Measurements from ENCODE around the gene TMEM170A. TPM values are rescaled to one million over a fixed set of nuclear protein-coding genes. Genes with fewer than 3 reads are reported as not detected.
"Not testable (repeated sequence)": the region's sequence is repeated elsewhere in the genome, so short reads cannot be mapped to it uniquely, and the experiment has no call there.

Gene TMEM170A
- total RNA-seq, 4 donors from 2014 or later: 7.9 to 9.8 (median 8.6) TPM

DNA sequence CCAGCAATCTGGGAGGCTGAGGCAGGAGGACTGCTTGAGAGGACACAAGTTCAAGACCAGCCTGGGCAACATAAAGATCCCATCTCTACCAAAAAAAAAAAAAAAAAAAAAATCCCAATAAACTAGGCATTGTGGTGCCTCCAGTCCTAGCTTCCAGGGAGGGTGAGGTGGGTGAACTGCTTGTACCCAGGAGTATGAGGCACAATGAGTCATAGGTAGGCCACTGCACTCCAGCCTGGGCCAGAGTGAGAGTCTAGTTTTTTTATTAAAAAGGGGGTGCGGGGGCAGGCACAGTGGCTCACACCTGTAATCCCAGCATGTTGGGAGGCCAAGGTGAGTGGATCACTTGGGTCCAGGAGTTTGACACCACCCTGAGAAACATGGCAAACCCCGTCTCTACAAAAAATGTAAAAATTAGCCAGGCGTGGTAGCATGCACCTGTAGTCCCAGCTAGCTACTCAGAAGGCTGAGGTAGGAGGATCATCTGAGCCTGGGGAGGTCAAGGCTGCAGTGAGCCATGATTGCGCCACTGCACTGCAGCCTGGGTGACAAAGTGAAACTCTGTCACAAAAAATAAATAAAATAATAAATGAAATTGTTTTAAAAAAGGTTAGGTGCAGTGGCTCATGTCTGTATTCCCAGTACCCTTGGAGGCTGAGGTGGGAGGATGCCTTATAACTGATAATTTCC, 38.6 kb upstream of the TMEM170A start:
- intact Hi-C loops (cut with DNase I; ENCODE audit: low total_unique reads): no loop called here
- ATAC-seq: no peak

DNA sequence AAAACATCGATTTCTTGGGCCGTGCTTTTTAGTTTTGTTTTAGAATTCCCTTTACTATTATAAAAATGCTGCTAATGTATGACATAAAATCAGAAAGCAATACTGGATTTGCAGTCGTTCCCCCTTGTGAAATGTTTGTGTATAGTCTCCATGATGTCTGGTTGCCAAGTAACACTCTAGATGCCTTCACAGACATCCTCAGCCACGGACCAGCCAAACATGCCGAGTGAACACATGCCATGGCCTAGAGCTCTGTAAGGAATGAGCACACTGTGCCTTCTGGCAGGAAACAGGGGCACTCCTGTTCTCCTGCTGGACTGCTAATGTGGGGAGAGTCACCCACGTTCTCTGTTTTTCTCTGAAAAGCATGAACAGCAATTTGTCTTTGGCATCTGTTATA, 37.3 kb upstream of the TMEM170A start:
- H3K4me1 ChIP-seq: peaks cover 4 to 16% of the 10 kb centered on the region in 2 donors
- intact Hi-C loops (cut with DNase I; ENCODE audit: low total_unique reads); H3K9me3 ChIP-seq; H3K4me3 ChIP-seq; H3K27me3 ChIP-seq; H3K27ac ChIP-seq; DNase-seq; H3K36me3 ChIP-seq; in situ Hi-C loops (cut with MboI; ENCODE audit: low sequenced_read_pairs in 4 of 4); ATAC-seq: not testable (repeated sequence)

More for the DNA sequence above, 38.6 kb upstream of the TMEM170A start:
- no peak for DNase-seq
- Histone ChIP-seq H3K27me3 (no peaks in the 10 kb centered on the region), H3K9me3 (no peaks in the 10 kb centered on the region), H3K36me3 (no peaks in the 10 kb centered on the region), H3K4me3 (no peak overlapping the region), H3K4me1 (peaks cover 7 to 21% of the 10 kb centered on the region in 2 donors), H3K27ac (no peak overlapping the region)
- in situ Hi-C loops (cut with MboI; ENCODE audit: low sequenced_read_pairs in 4 of 4): no loop called here
- TF ChIP-seq, protein P1, sequence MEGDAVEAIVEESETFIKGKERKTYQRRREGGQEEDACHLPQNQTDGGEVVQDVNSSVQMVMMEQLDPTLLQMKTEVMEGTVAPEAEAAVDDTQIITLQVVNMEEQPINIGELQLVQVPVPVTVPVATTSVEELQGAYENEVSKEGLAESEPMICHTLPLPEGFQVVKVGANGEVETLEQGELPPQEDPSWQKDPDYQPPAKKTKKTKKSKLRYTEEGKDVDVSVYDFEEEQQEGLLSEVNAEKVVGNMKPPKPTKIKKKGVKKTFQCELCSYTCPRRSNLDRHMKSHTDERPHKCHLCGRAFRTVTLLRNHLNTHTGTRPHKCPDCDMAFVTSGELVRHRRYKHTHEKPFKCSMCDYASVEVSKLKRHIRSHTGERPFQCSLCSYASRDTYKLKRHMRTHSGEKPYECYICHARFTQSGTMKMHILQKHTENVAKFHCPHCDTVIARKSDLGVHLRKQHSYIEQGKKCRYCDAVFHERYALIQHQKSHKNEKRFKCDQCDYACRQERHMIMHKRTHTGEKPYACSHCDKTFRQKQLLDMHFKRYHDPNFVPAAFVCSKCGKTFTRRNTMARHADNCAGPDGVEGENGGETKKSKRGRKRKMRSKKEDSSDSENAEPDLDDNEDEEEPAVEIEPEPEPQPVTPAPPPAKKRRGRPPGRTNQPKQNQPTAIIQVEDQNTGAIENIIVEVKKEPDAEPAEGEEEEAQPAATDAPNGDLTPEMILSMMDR (IDR thresholded peaks at IDR 0.05 in 4 of 5, conservative IDR thresholded peaks at IDR 0.05 in 1 of 5): no peak
- TF ChIP-seq POLR2A (IDR thresholded peaks at IDR 0.05): no peak

DNA sequence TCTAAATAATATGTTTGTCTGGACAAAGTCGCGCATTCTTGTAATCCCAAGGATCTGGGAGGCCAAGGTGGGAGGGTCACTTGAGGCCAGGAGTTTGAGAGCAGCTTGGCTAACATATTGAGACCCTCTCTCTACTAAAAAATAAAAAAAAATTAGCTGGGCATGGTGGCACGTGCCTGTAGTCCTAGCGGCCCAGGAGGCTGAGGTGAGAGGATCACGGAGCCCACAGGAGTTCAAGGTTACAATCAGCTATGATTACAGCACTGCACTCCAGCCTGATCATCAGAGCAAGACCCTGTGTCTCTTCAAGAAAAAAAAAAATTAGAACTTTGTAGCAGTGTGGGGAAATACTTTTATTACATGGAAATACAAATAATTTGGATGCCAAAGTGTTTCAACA, 36.9 kb upstream of the TMEM170A start:
- intact Hi-C loops (cut with DNase I; ENCODE audit: low total_unique reads): no loop called here
- in situ Hi-C loops (cut with MboI; ENCODE audit: low sequenced_read_pairs in 4 of 4): no loop called here
- H3K4me1 ChIP-seq: peaks cover 4 to 12% of the 10 kb centered on the region in 2 donors
- no peaks in the 10 kb centered on the region for H3K9me3 ChIP-seq
- no peaks in the 10 kb centered on the region for H3K36me3 ChIP-seq
- H3K27me3 ChIP-seq: no peaks in the 10 kb centered on the region
- ATAC-seq (no peak), DNase-seq (no peak)
- TF ChIP-seq, protein P1 (IDR thresholded peaks at IDR 0.05 in 4 of 5, conservative IDR thresholded peaks at IDR 0.05 in 1 of 5): no peak
- no peak for TF ChIP-seq POLR2A (IDR thresholded peaks at IDR 0.05)
- no peak overlapping the region for H3K4me3 ChIP-seq
- H3K27ac ChIP-seq: no peak overlapping the region

DNA sequence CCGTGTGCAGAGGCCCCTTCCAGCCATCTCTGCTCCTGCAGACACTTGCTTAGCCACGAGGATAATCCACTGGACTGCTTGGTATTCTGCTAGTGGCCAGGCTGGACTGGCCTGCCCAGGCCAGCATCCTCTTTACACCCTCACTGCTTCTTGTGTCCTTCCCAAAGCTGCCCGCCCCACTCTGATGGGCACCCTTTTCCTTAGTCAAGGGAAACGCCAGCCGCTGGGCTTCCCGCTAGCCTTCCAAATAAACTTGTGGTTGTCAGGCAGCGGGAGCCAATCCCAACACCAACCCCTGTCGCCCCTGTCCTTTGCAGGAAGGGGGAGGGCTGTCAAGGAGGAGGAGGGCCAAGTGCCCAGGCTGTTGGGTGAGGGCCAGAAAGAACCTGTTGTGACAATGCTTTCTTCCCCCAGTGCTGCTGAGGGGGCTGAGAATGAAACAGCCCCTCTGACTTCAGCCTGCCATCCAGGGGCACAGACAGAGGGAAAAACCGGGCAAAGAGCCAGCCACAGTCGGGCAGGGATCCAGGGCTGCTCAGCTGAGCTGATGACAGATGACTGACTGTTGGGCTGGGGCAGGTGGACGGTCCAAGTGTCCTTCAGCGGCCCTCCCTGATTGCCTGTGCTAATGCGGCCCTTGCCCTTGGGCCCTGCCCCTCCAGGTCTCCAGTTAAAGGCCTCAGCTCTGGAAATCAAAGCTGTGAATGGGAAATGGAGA, 34.3 kb upstream of the TMEM170A start:
- DNase-seq (peak in 1 of 2 donors; percentile 62), ATAC-seq (peak; percentile 73 to 84)
- H3K4me3 ChIP-seq; H3K9me3 ChIP-seq; H3K36me3 ChIP-seq; H3K27ac ChIP-seq; intact Hi-C loops (cut with DNase I; ENCODE audit: low total_unique reads); in situ Hi-C loops (cut with MboI; ENCODE audit: low sequenced_read_pairs in 4 of 4): not testable (repeated sequence)
- peaks cover 9 to 14% of the 10 kb centered on the region in 2 donors for H3K4me1 ChIP-seq
- H3K27me3 ChIP-seq: peaks cover 12 to 14% (median 14%) of the 10 kb centered on the region in 3 donors

DNA sequence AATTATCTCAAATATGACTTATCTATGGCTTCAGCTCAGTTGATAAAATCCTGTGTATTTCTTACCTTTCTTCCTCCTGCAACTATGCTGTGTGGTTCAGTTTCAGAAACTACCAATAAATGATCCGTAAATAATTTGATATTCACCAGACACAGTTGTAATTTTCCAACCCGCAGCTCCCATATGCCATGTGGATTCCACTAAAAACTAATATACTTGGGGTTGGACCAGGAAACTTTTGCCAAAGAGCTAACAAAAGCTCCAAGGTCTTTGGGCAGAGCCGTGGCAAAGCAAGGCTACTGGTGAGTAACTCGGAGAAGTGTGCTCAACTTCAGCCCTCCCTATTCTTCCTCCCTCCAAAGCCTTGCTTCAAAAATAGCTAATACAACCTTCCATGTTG, 33.1 kb upstream of the TMEM170A start:
- no peaks in the 10 kb centered on the region for H3K36me3 ChIP-seq
- in situ Hi-C loops (cut with MboI; ENCODE audit: low sequenced_read_pairs in 4 of 4) (no loop called here), intact Hi-C loops (cut with DNase I; ENCODE audit: low total_unique reads) (no loop called here)
- H3K27ac ChIP-seq: no peak overlapping the region
- ATAC-seq (no peak), DNase-seq (no peak)
- no peak overlapping the region for H3K4me3 ChIP-seq
- peaks cover 12 to 23% (median 21%) of the 10 kb centered on the region in 3 donors for H3K27me3 ChIP-seq
- H3K4me1 ChIP-seq: peaks cover 9 to 14% of the 10 kb centered on the region in 2 donors
- TF ChIP-seq, protein P1 (IDR thresholded peaks at IDR 0.05 in 4 of 5, conservative IDR thresholded peaks at IDR 0.05 in 1 of 5): no peak
- TF ChIP-seq POLR2A (IDR thresholded peaks at IDR 0.05): no peak
- H3K9me3 ChIP-seq: no peaks in the 10 kb centered on the region

Measured in gastrocnemius medialis (tissue), 4 donors.